DND-41 (cell line): ENCODE results near the gene MSANTD2.

Experiments
- ATAC-seq: fragments of 200-7000 bp; cut with Tn5 transposase; 3 replicates; pipeline ENCODE4 v1.9.1; 2021; ENCODE audit warnings: low read depth; ENCODE audit not compliant: insufficient read depth
- DNase-seq: peaks from one replicate; pipeline ENCODE4 v3.0.0-alpha.2; 2020
- H2AFZ ChIP-seq: 2 replicates; pipeline ENCODE4 v1.6.0; 2012; ENCODE audit warnings: low read depth, low read length
- H3K27ac ChIP-seq: 2 replicates; pipeline ENCODE4 v1.5.1; 2012; ENCODE audit warnings: low read length, inconsistent platforms
- H3K27me3 ChIP-seq: fragments of 200-600 bp; sonication (generic); 2 replicates; pipeline ENCODE4 v1.6.0; 2012; ENCODE audit warnings: low read length, mild to moderate bottlenecking, inconsistent platforms; ENCODE audit not compliant: insufficient read depth, poor library complexity
- H3K36me3 ChIP-seq: 2 replicates; pipeline ENCODE4 v1.5.1; 2012; ENCODE audit warnings: low read length, inconsistent platforms; ENCODE audit not compliant: insufficient read depth
- H3K4me1 ChIP-seq: 2 replicates; pipeline ENCODE4 v1.5.1; 2012; ENCODE audit warnings: mild to moderate bottlenecking, low read length; ENCODE audit not compliant: insufficient read depth
- H3K4me2 ChIP-seq: 2 replicates; pipeline ENCODE4 v1.6.0; 2012; ENCODE audit warnings: mild to moderate bottlenecking, moderate library complexity, low read length, inconsistent platforms; ENCODE audit not compliant: insufficient read depth
- H3K4me3 ChIP-seq, 2 experiments: fragments of 200-600 bp in 1 of 2; shearing (Covaris generic) in 1 of 2; 2 replicates each; pipeline ENCODE4 v1.5.1; 2012 to 2016; ENCODE audit warnings: inconsistent platforms in 2 of 2, low read length in 2 of 2, mild to moderate bottlenecking in 2 of 2, low read depth in 1 of 2, moderate library complexity in 1 of 2
- H3K79me2 ChIP-seq: 2 replicates; pipeline ENCODE4 v1.6.0; 2012; ENCODE audit warnings: low read length, inconsistent platforms; ENCODE audit not compliant: insufficient read depth
- H3K9ac ChIP-seq: 2 replicates; pipeline ENCODE4 v1.6.0; 2012; ENCODE audit warnings: low read depth, mild to moderate bottlenecking, inconsistent platforms, low read length, moderate library complexity
- H3K9me3 ChIP-seq: 2 replicates; pipeline ENCODE4 v1.5.1; 2012; ENCODE audit warnings: low read length, moderate library complexity, mild to moderate bottlenecking, inconsistent platforms; ENCODE audit not compliant: insufficient read depth, severe bottlenecking
- H4K20me1 ChIP-seq: 2 replicates; pipeline ENCODE4 v1.6.0; 2012; ENCODE audit warnings: low read length; ENCODE audit not compliant: insufficient read depth
- EZH2 ChIP-seq: IDR thresholded peaks from 3 replicates; pipeline ENCODE4 v1.6.1; 2012; ENCODE audit warnings: borderline replicate concordance, low read depth, mild to moderate bottlenecking, moderate library complexity, low read length, inconsistent platforms; ENCODE audit not compliant: severe bottlenecking
- TF ChIP-seq, protein P1 (sequence below): IDR thresholded peaks from 2 replicates; pipeline ENCODE4 v1.5.1; 2012; ENCODE audit warnings: borderline replicate concordance, low read length, moderate library complexity, mild to moderate bottlenecking; ENCODE audit not compliant: poor library complexity, severe bottlenecking; ENCODE audit errors: extremely low read depth

The MSANTD2 gene

DNA sequence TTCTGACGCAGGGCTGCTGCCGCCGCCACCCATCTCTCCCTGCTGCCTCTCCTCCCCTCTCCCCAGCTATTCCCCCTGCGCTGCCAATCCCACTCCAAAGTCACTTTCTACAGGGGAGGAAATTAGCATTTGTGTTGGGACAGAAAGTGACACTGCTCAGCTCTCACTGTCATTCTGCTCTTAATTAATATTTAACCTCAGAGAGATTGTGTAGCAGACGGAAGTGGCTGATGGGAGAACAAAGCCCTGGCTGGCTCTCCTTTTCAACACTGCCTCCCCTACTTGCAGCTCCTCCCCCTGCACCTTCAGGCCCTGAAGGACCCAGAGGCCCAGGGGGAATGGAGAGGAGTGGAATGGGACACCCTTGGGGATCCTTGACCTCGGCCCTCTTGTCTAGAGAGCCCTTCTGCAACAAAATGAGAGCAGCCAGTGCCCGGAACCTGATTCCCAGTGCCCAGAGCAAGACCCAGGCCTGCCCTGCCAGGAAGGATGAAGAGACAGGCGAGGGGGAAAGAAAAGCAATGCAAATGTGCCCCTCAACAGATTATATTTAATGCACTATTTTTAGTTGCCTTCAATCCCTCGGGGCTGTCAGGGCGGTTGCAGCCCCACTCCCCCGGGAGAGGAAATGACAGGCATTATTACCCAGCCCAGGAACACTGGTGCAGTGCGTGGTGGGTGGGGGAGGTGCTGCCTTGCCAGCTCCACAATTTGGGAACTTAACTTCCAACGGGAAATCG is 75.1 kb downstream of the MSANTD2 start:
- Histone ChIP-seq H3K9me3 (no peaks in the 10 kb centered on the region), H3K4me2 (no peak overlapping the region), H3K4me1 (no peaks in the 10 kb centered on the region), H4K20me1 (peaks cover 15% of the 10 kb centered on the region; the same call in 1 of the 2 replicates), H2AFZ (no peak overlapping the region), H3K27me3 (peaks cover 72% of the 10 kb centered on the region), H3K27ac (no peak overlapping the region), H3K79me2 (no peaks in the 10 kb centered on the region), H3K9ac (no peak overlapping the region), H3K4me3 (no peak overlapping the region), H3K36me3 (no peaks in the 10 kb centered on the region)
- TF ChIP-seq, protein P1, sequence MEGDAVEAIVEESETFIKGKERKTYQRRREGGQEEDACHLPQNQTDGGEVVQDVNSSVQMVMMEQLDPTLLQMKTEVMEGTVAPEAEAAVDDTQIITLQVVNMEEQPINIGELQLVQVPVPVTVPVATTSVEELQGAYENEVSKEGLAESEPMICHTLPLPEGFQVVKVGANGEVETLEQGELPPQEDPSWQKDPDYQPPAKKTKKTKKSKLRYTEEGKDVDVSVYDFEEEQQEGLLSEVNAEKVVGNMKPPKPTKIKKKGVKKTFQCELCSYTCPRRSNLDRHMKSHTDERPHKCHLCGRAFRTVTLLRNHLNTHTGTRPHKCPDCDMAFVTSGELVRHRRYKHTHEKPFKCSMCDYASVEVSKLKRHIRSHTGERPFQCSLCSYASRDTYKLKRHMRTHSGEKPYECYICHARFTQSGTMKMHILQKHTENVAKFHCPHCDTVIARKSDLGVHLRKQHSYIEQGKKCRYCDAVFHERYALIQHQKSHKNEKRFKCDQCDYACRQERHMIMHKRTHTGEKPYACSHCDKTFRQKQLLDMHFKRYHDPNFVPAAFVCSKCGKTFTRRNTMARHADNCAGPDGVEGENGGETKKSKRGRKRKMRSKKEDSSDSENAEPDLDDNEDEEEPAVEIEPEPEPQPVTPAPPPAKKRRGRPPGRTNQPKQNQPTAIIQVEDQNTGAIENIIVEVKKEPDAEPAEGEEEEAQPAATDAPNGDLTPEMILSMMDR = no peak
- TF ChIP-seq EZH2 = no peak
- no peak for DNase-seq
- ATAC-seq = peak; percentile 33; the same call in 1 of the 3 replicates

DNA sequence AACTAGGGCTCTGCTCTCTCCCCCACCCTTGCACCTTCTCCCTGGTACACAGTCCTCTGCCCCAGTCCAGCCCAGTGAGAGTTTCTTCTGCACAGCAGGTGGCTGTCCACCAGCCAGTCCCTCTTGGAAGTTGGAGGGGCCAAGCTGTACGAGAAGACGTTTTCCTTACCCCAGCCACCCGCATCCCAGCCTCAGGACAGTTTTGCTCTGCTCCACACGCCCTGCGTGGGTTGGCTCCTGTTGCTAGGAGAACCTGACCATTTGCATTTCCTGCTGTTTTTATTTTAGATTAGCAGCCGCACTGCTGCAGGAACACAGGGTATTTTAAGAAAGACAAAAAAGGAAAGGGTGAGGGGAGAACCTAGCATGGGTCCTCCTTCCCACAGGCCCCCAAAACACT is 78.0 kb downstream of the MSANTD2 start:
- Histone ChIP-seq H3K27me3 (peaks cover 90% of the 10 kb centered on the region), H3K4me3 (no peak overlapping the region), H2AFZ (no peak overlapping the region), H3K79me2 (no peaks in the 10 kb centered on the region), H3K27ac (no peak overlapping the region), H3K9me3 (no peaks in the 10 kb centered on the region), H3K4me2 (no peak overlapping the region), H3K9ac (no peak overlapping the region), H3K36me3 (no peaks in the 10 kb centered on the region), H4K20me1 (peaks cover 30% of the 10 kb centered on the region), H3K4me1 (peaks cover 9% of the 10 kb centered on the region; the same call in 1 of the 2 replicates)
- ATAC-seq (no peak), DNase-seq (no peak)
- TF ChIP-seq, protein P1 = no peak
- TF ChIP-seq EZH2 = no peak

DNA sequence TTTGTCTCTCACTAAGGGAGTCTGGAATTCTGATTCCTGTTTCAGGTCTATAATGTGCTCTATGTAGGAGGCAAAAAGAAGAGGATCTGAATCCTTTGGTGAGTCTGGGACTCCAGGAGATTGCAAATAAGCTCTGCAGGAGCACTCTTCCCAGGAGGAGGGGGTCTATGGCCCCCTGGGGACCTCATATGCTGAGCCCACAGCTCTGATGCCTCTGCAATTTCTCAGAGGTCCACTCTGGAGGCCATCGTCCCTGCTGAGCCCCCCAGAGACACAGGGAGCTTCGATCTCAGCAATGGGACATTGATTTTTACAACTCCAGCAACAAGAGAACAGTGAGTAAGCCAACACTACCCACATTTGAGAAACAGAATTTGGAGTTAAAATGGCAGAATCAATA is 80.7 kb downstream of the MSANTD2 start:
- Histone ChIP-seq H4K20me1 (peaks cover 31% of the 10 kb centered on the region), H3K9ac (no peak overlapping the region), H3K27ac (no peak overlapping the region), H3K4me1 (peaks cover 9% of the 10 kb centered on the region; the same call in 1 of the 2 replicates), H3K9me3 (no peaks in the 10 kb centered on the region), H3K36me3 (no peaks in the 10 kb centered on the region), H2AFZ (no peak overlapping the region), H3K79me2 (no peaks in the 10 kb centered on the region), H3K4me3 (no peak overlapping the region), H3K27me3 (peaks cover 80% of the 10 kb centered on the region), H3K4me2 (no peak overlapping the region)
- DNase-seq (no peak), ATAC-seq (no peak)
- TF ChIP-seq, protein P1 = no peak
- TF ChIP-seq EZH2 = no peak
